ENCODE results near the gene FXYD6. TPM values are rescaled to one million over a fixed set of nuclear protein-coding genes. Genes with fewer than 3 reads are reported as not detected.

Gene FXYD6
- total and polyA plus RNA-seq, 2 of the 8 experiments (the other 6 are each of a cell fraction or from before 2014, with no cell fraction given) = 44.6 to 117 TPM

GRCh38 chr11:117820071-117820470 is 56.4 kb downstream of the FXYD6 start:
- Histone ChIP-seq H4K5ac (ENCODE audit: insufficient read length, low read depth, low read length) (peak overlapping the region; percentile 16), H3K14ac (ENCODE audit: insufficient read length) (no peak overlapping the region), H3K27me3 (replicated peaks in 1 of 4; ENCODE audit: control insufficient read depth in 3 of 4, extremely low read depth in 1 of 4, insufficient read depth in 3 of 4, low read length in 3 of 4) (no peaks in the 10 kb centered on the region; a peak in 1 of 7 replicates), H4K91ac (replicated peaks; ENCODE audit: insufficient read length, low read length) (peak overlapping the region; percentile 7), H2BK20ac (ENCODE audit: low read length) (peak overlapping the region; percentile 90), H2AK5ac (ENCODE audit: low read depth, low read length) (no peak overlapping the region), H2BK5ac (ENCODE audit: low read depth, low read length) (no peak overlapping the region; the same call in 1 of the 2 replicates), H3K23ac (ENCODE audit: insufficient read length) (no peak overlapping the region), H3K79me2 (ENCODE audit: control insufficient read depth in 1 of 2, insufficient read depth in 2 of 2, low read length in 2 of 2) (no peaks in the 10 kb centered on the region), H2BK120ac (replicated peaks; ENCODE audit: low read depth, low read length) (no peak overlapping the region), H4K8ac (ENCODE audit: extremely low read depth, insufficient read depth, low read length) (0 out of 2 replicates have a peak overlapping the region, but pooled peaks have one; percentile 37), H3K79me1 (ENCODE audit: low read depth, low read length) (no peaks in the 10 kb centered on the region), H3K4me3 (ENCODE audit: extremely low read depth in 1 of 4, insufficient read depth in 2 of 4, low read depth in 3 of 4, low read length in 4 of 4) (no peak overlapping the region), H3K9me3 (ENCODE audit: insufficient read depth in 2 of 2, low read depth in 1 of 2, low read length in 1 of 2) (no peaks in the 10 kb centered on the region), H3K4me1 (replicated peaks in 1 of 4; ENCODE audit: control insufficient read depth in 3 of 4, insufficient read depth in 4 of 4, low read length in 3 of 4) (peaks cover 0 to 46% (median 29%) of the 10 kb centered on the region in 4 experiments; a peak in 6 of 7 replicates), H2AFZ (ENCODE audit: low read length) (no peak overlapping the region), H3K4ac (replicated peaks; ENCODE audit: insufficient read length, low read depth, low read length) (no peak overlapping the region), H3K27ac (ENCODE audit: low read depth, low read length) (no peak overlapping the region), H3K9ac (replicated peaks in 1 of 4; ENCODE audit: extremely low read depth in 1 of 4, low read depth in 3 of 4, low read length in 3 of 4) (no peak overlapping the region), H3K4me2 (ENCODE audit: insufficient read depth in 1 of 2, low read depth in 2 of 2, low read length in 2 of 2) (peak overlapping the region in 1 of 2 experiments; percentile 32; a peak in 1 of 4 replicates), H3K18ac (ENCODE audit: extremely low read depth, low read length) (no peak overlapping the region; the same call in 1 of the 2 replicates), H2BK12ac (ENCODE audit: low read depth, low read length) (peak overlapping the region; percentile 68; the same call in 1 of the 2 replicates), H3K23me2 (ENCODE audit: low read depth, low read length) (no peaks in the 10 kb centered on the region; the same call in 1 of the 2 replicates), H3K36me3 (ENCODE audit: control insufficient read depth in 2 of 4, insufficient read depth in 4 of 4, low read length in 3 of 4) (no peaks in the 10 kb centered on the region), H4K20me1 (replicated peaks in 1 of 2; ENCODE audit: control insufficient read depth in 1 of 2, insufficient read depth in 2 of 2, low read length in 2 of 2) (no peaks in the 10 kb centered on the region), H2BK15ac (ENCODE audit: low read length) (no peak overlapping the region), H3K56ac (replicated peaks; ENCODE audit: insufficient read length, low read depth, low read length) (no peak overlapping the region)
- CTCF ChIA-PET (ENCODE audit: partially characterized antibody) = interaction anchor here (0.6 to 9.7 kb wide), 24 partner anchors 8 to 393 kb away, joined by 3 to 163 read pairs (median 4); partner anchors contain the start of gene FXYD6
- FAIRE-seq (no peak), DNase-seq (ENCODE audit: low read depth in 1 of 2, low spot score in 2 of 2) (no peak)
- 86% methylated on average over 9 of the region's 11 CpGs; no CpG with 5 or more reads in 1 of the 2 experiments for WGBS, 2 experiments (ENCODE audit: extremely low coverage in 1 of 2, insufficient coverage in 1 of 2, insufficient read length in 1 of 2, insufficient replicate concordance in 2 of 2, low coverage in 1 of 2, low lambda C conversion rate in 2 of 2, missing lambda C conversion rate in 1 of 2)
- no peak for TF ChIP-seq JUND (IDR thresholded peaks at IDR 0.05; ENCODE audit: low read length)
- POLR2A ChIA-PET (ENCODE audit: partially characterized antibody) = no interaction called here
